ENCODE data around the gene TBC1D13. TPM values are rescaled to one million over a fixed set of nuclear protein-coding genes. Genes with fewer than 3 reads are reported as not detected.

TBC1D13 gene
- polyA plus RNA-seq, 1 experiment: 31.9 TPM

GRCh38 chr9:128802482-128802881 lies 15.4 kb downstream of the TBC1D13 start:
- DNase-seq (ENCODE audit: low read depth): no peak
- no peak for TF ChIP-seq CTCF (IDR thresholded peaks at IDR 0.05; ENCODE audit: insufficient read depth, low read depth, low read length)
- Histone ChIP-seq H3K4me3 (ENCODE audit: low read depth, low read length) (no peak overlapping the region), H3K36me3 (ENCODE audit: control insufficient read depth, insufficient read depth, low read length) (peaks cover 34% of the 10 kb centered on the region), H3K27me3 (ENCODE audit: control insufficient read depth, insufficient read depth, low read length) (no peaks in the 10 kb centered on the region)
- ChIA-PET POLR2A (no interaction called here), CTCF (interaction anchor here (3.0 kb wide), 1 partner anchor 16 kb away, joined by 14 read pairs; the partner anchor contains the start of gene ENDOG)

GRCh38 chr9:128805661-128806060 lies 18.6 kb downstream of the TBC1D13 start:
- DNase-seq (ENCODE audit: low read depth): no peak
- CTCF ChIA-PET: no interaction called here
- Histone ChIP-seq H3K36me3 (ENCODE audit: control insufficient read depth, insufficient read depth, low read length) (peaks cover 35% of the 10 kb centered on the region), H3K27me3 (ENCODE audit: control insufficient read depth, insufficient read depth, low read length) (no peaks in the 10 kb centered on the region), H3K4me3 (ENCODE audit: low read depth, low read length) (no peak overlapping the region)
- TF ChIP-seq CTCF (IDR thresholded peaks at IDR 0.05; ENCODE audit: insufficient read depth, low read depth, low read length): no peak
- POLR2A ChIA-PET: no interaction called here

GRCh38 chr9:128807827-128808226 lies 20.8 kb downstream of the TBC1D13 start:
- DNase-seq (ENCODE audit: low read depth): no peak
- Histone ChIP-seq H3K27me3 (ENCODE audit: control insufficient read depth, insufficient read depth, low read length) (no peaks in the 10 kb centered on the region), H3K36me3 (ENCODE audit: control insufficient read depth, insufficient read depth, low read length) (peaks cover 35% of the 10 kb centered on the region), H3K4me3 (ENCODE audit: low read depth, low read length) (no peak overlapping the region)
- ChIA-PET CTCF (interaction anchor here (1.2 kb wide), 1 partner anchor 10 kb away, joined by 4 read pairs; the partner anchor contains the start of gene ENDOG), POLR2A (no interaction called here)
- TF ChIP-seq CTCF (IDR thresholded peaks at IDR 0.05; ENCODE audit: insufficient read depth, low read depth, low read length): no peak

GRCh38 chr9:128808543-128808942 lies 21.5 kb downstream of the TBC1D13 start:
- no peak for TF ChIP-seq CTCF (IDR thresholded peaks at IDR 0.05; ENCODE audit: insufficient read depth, low read depth, low read length)
- POLR2A ChIA-PET: no interaction called here
- Histone ChIP-seq H3K36me3 (ENCODE audit: control insufficient read depth, insufficient read depth, low read length) (peaks cover 29% of the 10 kb centered on the region), H3K27me3 (ENCODE audit: control insufficient read depth, insufficient read depth, low read length) (no peaks in the 10 kb centered on the region), H3K4me3 (ENCODE audit: low read depth, low read length) (no peak overlapping the region)
- CTCF ChIA-PET: interaction anchor here (2.4 kb wide), 1 partner anchor 10 kb away, joined by 12 read pairs; the partner anchor contains the start of gene ENDOG
- no peak for DNase-seq (ENCODE audit: low read depth)

GRCh38 chr9:128809036-128809599 lies 22.1 kb downstream of the TBC1D13 start:
- POLR2A ChIA-PET: no interaction called here
- no peak for TF ChIP-seq CTCF (IDR thresholded peaks at IDR 0.05; ENCODE audit: insufficient read depth, low read depth, low read length)
- Histone ChIP-seq H3K36me3 (ENCODE audit: control insufficient read depth, insufficient read depth, low read length) (peaks cover 25% of the 10 kb centered on the region), H3K4me3 (ENCODE audit: low read depth, low read length) (no peak overlapping the region), H3K27me3 (ENCODE audit: control insufficient read depth, insufficient read depth, low read length) (no peaks in the 10 kb centered on the region)
- CTCF ChIA-PET: interaction anchor here (2.4 kb wide), 1 partner anchor 9 kb away, joined by 12 read pairs; the partner anchor contains the start of gene ENDOG
- DNase-seq (ENCODE audit: low read depth): no peak

Data from BJ (cell line).